Kidney epithelial cell (primary cell): ENCODE results near the gene CYS1. TPM values are rescaled to one million over a fixed set of nuclear protein-coding genes. Genes with fewer than 3 reads are reported as not detected.

Experiments used
- DNase-seq: peaks from one replicate; pipeline ENCODE4 v3.0.0-alpha.2; 2010; ENCODE audit warnings: low read depth
- H3K27me3 ChIP-seq: 2 replicates; pipeline ENCODE4 v1.6.0; 2011; ENCODE audit warnings: low read length; ENCODE audit not compliant: control insufficient read depth, insufficient read depth
- H3K36me3 ChIP-seq: 2 replicates; pipeline ENCODE4 v1.5.1; 2011; ENCODE audit warnings: low read length; ENCODE audit not compliant: control insufficient read depth, insufficient read depth
- H3K4me3 ChIP-seq: 2 replicates; pipeline ENCODE4 v1.5.1; 2011; ENCODE audit warnings: low read depth, mild to moderate bottlenecking, control low read depth, low read length
- CTCF ChIP-seq: IDR thresholded peaks from 2 replicates; pipeline ENCODE4 v1.5.1; 2011; ENCODE audit warnings: mild to moderate bottlenecking, moderate library complexity, low read length, control low read depth, inconsistent platforms; ENCODE audit not compliant: insufficient read depth, poor library complexity, severe bottlenecking
- total RNA-seq: library from RNA; depleted of rRNA; stranded (reverse); fragments of >200 nt; gene quantifications from 2 replicates; pipeline ENCODE4 v1.2.3, GENCODE V29; 2015

Gene CYS1
- total RNA-seq, 1 donor from 2014 or later, result 12.2 TPM

- Histone ChIP-seq H3K36me3 (no peaks in the 10 kb centered on the region), H3K4me3 (no peak overlapping the region), H3K27me3 (peaks cover 4% of the 10 kb centered on the region)
- DNase-seq, result no peak
- TF ChIP-seq CTCF, result no peak
These were observed 4.1 kb upstream of the CYS1 start for GRCh38 chr2:10084223-10084865.

DNA sequence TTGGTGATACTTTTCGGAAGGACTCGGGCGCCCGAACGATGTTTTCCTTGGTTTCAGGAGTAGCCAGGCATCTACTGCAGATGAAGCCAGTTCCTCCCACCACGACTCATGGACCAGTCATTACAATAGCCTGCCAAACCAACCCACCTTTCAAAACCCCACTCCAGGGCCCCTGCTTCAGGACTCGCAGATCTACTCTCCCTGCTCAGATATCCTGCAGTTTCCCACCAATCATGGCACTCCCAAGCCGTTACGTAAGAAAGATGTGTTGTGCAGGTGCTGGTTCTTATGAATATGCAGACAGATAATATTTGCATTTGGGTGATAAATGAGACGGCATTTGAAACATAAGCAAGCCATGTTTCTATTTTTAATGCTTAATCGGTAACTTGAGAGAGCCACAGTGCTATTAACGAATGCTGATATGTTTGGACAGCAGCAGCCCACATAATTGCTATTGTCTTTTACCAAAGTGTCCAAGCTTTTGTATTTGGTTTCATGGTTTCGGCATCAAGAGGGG, 3.5 kb upstream of the CYS1 start:
- no peak for TF ChIP-seq CTCF
- no peak for DNase-seq
- H3K27me3 ChIP-seq, result peaks cover 4% of the 10 kb centered on the region
- no peak overlapping the region for H3K4me3 ChIP-seq
- H3K36me3 ChIP-seq, result no peaks in the 10 kb centered on the region

DNA sequence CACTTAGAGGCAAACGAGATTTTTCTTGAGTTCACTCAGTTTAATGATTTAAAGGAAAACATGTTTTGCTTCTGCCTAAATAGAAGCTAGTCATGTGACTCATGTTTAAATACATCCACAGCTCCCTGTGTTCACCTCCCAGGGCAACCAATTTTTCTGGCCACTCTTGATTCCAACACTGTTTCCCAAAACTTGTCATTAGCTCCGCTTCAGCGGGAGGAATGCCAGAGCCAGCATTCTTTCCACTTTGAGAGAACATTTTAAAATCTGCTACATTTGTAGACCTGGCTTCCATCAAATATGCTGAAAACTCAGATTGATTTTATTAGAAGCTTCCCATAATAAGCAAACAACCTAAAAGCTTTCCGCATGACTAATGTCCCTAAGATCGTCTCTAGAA, 2.8 kb upstream of the CYS1 start:
- TF ChIP-seq CTCF, result no peak
- no peak overlapping the region for H3K4me3 ChIP-seq
- no peak for DNase-seq
- peaks cover 4% of the 10 kb centered on the region for H3K27me3 ChIP-seq
- H3K36me3 ChIP-seq, result no peaks in the 10 kb centered on the region

- H3K36me3 ChIP-seq, result no peaks in the 10 kb centered on the region
- DNase-seq, result no peak
- peaks cover 8% of the 10 kb centered on the region for H3K27me3 ChIP-seq
- TF ChIP-seq CTCF, result no peak
- H3K4me3 ChIP-seq, result peak overlapping the region; percentile 56
These were observed 509 bp upstream of the CYS1 start for GRCh38 chr2:10080536-10081304.

- no peak for DNase-seq
- H3K27me3 ChIP-seq, result peaks cover 8% of the 10 kb centered on the region
- H3K4me3 ChIP-seq, result peak overlapping the region; percentile 56
- H3K36me3 ChIP-seq, result no peaks in the 10 kb centered on the region
- no peak for TF ChIP-seq CTCF
These were observed 843 bp downstream of the CYS1 start for GRCh38 chr2:10079266-10079869.
